ENCODE data around the gene PTPRT. TPM values are rescaled to one million over a fixed set of nuclear protein-coding genes. Genes with fewer than 3 reads are reported as not detected.

Gene PTPRT
- polyA plus RNA-seq, 3 donors: not detected

- no peaks in the 10 kb centered on the region for H3K4me1 Mint-ChIP-seq
- no peak overlapping the region for H3K4me3 Mint-ChIP-seq
- H3K4me2 ChIP-seq (replicated peaks; ENCODE audit: extremely low read depth, low read length, poor library complexity, severe bottlenecking): no peak overlapping the region
- peaks cover 2 to 4% (median 3%) of the 10 kb centered on the region in 3 donors for H3K27me3 Mint-ChIP-seq (ENCODE audit: low read depth in 3 of 3)
- H3K27ac Mint-ChIP-seq: no peak overlapping the region
- intact Hi-C loops (cut with micrococcal nuclease): no loop called here
- no peak overlapping the region for H3K27ac ChIP-seq (ENCODE audit: low read depth in 1 of 2, low read length in 2 of 2)
- no peaks in the 10 kb centered on the region for H3K79me2 ChIP-seq (ENCODE audit: insufficient read depth, low read length)
- no peaks in the 10 kb centered on the region for H4K20me1 ChIP-seq (ENCODE audit: insufficient read depth, low read length)
- H3K36me3 Mint-ChIP-seq: no peaks in the 10 kb centered on the region
- no peaks in the 10 kb centered on the region for H3K4me1 ChIP-seq (ENCODE audit: control insufficient read depth in 1 of 2, insufficient read depth in 2 of 2, low read length in 2 of 2)
- no peak for TF ChIP-seq CTCF (IDR thresholded peaks at IDR 0.05)
- 75% methylated on average over 2 of the region's 2 CpGs for WGBS (ENCODE audit: insufficient coverage)
- no peak overlapping the region for H3K9ac ChIP-seq (ENCODE audit: insufficient read depth, low read length, poor library complexity, severe bottlenecking)
- no peaks in the 10 kb centered on the region for H3K9me3 ChIP-seq (replicated peaks in 1 of 2; ENCODE audit: control insufficient read depth in 1 of 2, insufficient read depth in 1 of 2, low read length in 2 of 2)
- no peaks in the 10 kb centered on the region for H3K36me3 ChIP-seq (replicated peaks in 1 of 2; ENCODE audit: control insufficient read depth in 1 of 2, insufficient read depth in 2 of 2, low read length in 2 of 2)
- DNase-seq: no peak
- no peak overlapping the region for H2AFZ ChIP-seq (ENCODE audit: insufficient read depth, low read depth, low read length, poor library complexity, severe bottlenecking)
- H3K4me3 ChIP-seq (replicated peaks in 1 of 3; ENCODE audit: low read depth in 2 of 3, low read length in 3 of 3): no peak overlapping the region
- H3K27me3 ChIP-seq (ENCODE audit: control insufficient read depth in 2 of 2, insufficient read depth in 2 of 2, low read length in 2 of 2): no peaks in the 10 kb centered on the region
- H3K9me3 Mint-ChIP-seq: peaks cover 0 to 5% (median 3%) of the 10 kb centered on the region in 7 donors
Observed at GRCh38 chr20:43235998-43236397, 46.3 kb upstream of the PTPRT start.

- H3K36me3 ChIP-seq (replicated peaks in 1 of 2; ENCODE audit: control insufficient read depth in 1 of 2, insufficient read depth in 2 of 2, low read length in 2 of 2): no peaks in the 10 kb centered on the region
- no peak overlapping the region for H3K4me3 ChIP-seq (replicated peaks in 1 of 3; ENCODE audit: low read depth in 2 of 3, low read length in 3 of 3)
- no peaks in the 10 kb centered on the region for H4K20me1 ChIP-seq (ENCODE audit: insufficient read depth, low read length)
- no peak overlapping the region for H3K9ac ChIP-seq (ENCODE audit: insufficient read depth, low read length, poor library complexity, severe bottlenecking)
- TF ChIP-seq CTCF (IDR thresholded peaks at IDR 0.05): no peak
- Mint-ChIP-seq H3K4me3 (no peak overlapping the region), H3K27ac (no peak overlapping the region), H3K36me3 (no peaks in the 10 kb centered on the region), H3K4me1 (no peaks in the 10 kb centered on the region), H3K27me3 (ENCODE audit: low read depth in 3 of 3) (peaks cover 0 to 6% (median 2%) of the 10 kb centered on the region in 3 donors), H3K9me3 (no peaks in the 10 kb centered on the region)
- H3K27me3 ChIP-seq (ENCODE audit: control insufficient read depth in 2 of 2, insufficient read depth in 2 of 2, low read length in 2 of 2): no peaks in the 10 kb centered on the region
- no peaks in the 10 kb centered on the region for H3K79me2 ChIP-seq (ENCODE audit: insufficient read depth, low read length)
- no peak overlapping the region for H3K4me2 ChIP-seq (replicated peaks; ENCODE audit: extremely low read depth, low read length, poor library complexity, severe bottlenecking)
- no peaks in the 10 kb centered on the region for H3K4me1 ChIP-seq (ENCODE audit: control insufficient read depth in 1 of 2, insufficient read depth in 2 of 2, low read length in 2 of 2)
- no peaks in the 10 kb centered on the region for H3K9me3 ChIP-seq (replicated peaks in 1 of 2; ENCODE audit: control insufficient read depth in 1 of 2, insufficient read depth in 1 of 2, low read length in 2 of 2)
- H3K27ac ChIP-seq (ENCODE audit: low read depth in 1 of 2, low read length in 2 of 2): no peak overlapping the region
- no CpG with 5 or more reads among the region's 1 CpG for WGBS (ENCODE audit: insufficient coverage)
- no peak for DNase-seq
- intact Hi-C loops (cut with micrococcal nuclease): no loop called here
- H2AFZ ChIP-seq (ENCODE audit: insufficient read depth, low read depth, low read length, poor library complexity, severe bottlenecking): no peak overlapping the region
Observed at GRCh38 chr20:43231829-43232228, 42.1 kb upstream of the PTPRT start.

All from CD14-positive monocyte (primary cell).